ENCODE measurements around the gene SPATS2L.

Gene SPATS2L

DNA sequence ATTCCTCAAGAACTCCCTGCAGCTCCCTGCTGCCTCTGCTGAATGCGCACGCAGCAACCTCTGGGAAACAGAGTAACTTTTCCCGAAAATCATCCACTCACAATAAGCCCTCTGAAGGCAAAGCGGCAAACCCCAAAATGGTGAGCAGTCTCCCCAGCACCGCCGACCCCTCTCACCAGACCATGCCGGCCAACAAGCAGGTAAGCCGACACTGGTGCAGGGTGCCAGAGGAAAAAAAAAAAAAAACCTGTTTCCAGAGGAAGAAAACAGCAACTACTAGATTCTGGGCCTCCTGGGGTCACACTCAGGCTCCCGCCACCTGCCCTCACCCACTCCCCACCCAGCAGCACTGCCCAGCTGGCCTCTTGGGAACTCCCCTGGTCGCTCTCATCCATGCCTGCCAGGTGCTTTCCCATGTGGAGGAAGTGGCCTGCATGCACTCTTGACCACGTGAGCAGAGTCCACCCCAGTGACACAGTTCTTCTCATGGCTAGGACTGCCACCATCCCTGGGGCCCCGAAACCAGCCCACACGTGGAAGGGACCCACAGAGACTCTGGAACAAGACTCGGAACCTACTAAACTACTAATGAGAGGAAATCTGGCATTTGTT lies 166.5 kb downstream of the SPATS2L start:
- DNase-seq, result no peak

DNA sequence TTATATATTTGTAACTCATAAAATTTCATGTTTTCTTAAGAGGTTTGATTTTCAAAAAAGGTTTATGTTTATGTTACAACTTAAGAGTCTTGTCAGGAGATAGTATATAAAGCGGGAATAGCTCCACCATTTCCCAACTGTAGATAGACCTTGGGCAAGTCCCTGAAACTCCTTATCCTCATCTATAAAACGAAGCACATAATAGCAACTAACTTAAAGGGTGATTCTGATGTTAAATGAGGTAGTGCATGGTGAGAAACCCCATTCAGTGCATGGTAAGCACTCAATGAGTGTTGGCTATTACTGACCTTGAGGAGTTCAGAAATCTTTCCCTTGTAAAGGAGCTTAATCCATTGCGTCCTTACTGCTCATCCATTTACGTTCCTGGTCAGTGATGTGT lies 169.3 kb downstream of the SPATS2L start:
- DNase-seq, result no peak

GRCh38 chr2:200476836-200477235 lies 170.3 kb downstream of the SPATS2L start:
- DNase-seq, result no peak

DNA sequence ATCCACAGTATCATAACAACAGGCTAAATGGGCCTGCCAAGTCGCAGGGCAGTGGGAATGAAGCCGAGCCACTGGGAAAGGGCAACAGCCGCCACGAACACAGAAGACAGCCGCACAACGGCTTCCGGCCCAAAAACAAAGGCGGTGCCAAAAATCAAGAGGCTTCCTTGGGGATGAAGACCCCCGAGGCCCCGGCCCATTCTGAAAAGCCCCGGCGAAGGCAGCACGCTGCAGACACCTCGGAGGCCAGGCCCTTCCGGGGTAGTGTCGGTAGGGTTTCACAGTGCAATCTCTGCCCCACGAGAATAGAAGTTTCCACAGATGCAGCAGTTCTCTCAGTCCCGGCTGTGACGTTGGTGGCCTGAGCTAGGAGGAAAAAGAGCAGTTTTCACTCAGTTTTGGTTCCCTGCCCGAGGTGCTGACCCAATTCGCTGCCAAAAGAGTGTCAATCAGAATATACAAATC lies 171.2 kb downstream of the SPATS2L start:
- no peak for DNase-seq

GRCh38 chr2:200479692-200480265 lies 173.3 kb downstream of the SPATS2L start:
- DNase-seq, result no peak

- DNase-seq, result no peak
Measured at GRCh38 chr2:200482194-200482593, 175.7 kb downstream of the SPATS2L start.

DNA sequence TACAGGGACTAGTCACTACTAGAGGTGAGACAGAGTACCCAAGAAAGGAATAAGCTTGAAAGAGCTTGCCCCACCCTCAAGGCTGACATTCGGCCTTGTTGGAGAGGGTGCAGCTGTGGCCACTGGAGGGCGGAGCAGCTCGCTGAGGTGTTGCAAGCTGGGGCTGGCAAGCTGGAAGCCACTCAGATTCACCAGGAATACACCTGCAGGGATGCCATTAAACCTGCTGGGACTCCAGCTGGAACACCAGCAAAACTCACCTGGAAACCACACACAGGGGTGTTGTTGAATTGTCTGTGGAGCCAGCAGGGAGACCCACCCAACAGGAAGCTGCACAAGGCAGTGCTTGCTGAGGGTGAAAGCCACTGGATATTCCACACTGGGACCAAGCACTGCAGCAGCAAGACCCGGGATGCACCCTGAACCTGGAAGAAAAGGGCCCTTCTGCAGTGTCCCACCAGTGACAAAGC lies 177.3 kb downstream of the SPATS2L start:
- no peak for DNase-seq

- no peak for DNase-seq
Measured at GRCh38 chr2:200484934-200485333, 178.4 kb downstream of the SPATS2L start.

DNA sequence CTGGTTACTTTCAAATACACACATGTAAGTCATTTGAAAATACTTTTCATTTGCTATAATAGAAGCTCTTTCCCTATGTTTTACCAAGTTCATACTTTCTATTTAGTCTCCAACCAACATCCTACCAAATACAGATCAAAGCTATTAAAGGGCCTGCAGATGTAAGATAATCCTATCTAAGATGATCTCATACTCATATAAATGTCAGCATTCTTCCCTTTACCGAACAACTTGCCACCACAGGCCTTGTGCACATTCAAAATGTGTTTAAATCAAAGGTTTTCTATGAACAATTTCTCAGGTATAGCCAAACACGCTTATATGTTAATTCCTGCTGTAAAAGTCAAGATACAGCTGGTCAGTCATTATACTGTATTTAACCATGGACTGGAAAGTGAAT lies 180.0 kb downstream of the SPATS2L start:
- no peak for DNase-seq

DNA sequence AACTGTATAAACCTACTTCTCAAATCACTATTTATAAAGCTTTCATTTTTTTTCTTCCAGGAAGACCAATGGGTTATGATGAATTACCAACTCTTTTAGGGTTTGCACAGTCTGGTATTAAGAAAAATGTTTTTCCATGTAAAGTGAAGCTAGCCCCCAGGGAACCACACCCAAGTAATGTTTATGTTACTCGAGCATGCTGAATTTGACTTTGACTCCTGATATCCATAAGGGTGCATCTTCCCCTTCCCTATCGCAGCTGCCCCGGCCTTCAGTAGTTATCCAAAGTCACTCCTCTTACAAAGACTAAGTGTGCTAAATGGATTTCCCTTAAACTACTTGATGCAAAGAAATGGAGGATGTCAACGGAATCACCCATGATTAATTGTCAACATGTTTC lies 181.7 kb downstream of the SPATS2L start:
- no peak for DNase-seq

- no peak for DNase-seq
Measured at GRCh38 chr2:200490001-200490400, 183.5 kb downstream of the SPATS2L start.

DNA sequence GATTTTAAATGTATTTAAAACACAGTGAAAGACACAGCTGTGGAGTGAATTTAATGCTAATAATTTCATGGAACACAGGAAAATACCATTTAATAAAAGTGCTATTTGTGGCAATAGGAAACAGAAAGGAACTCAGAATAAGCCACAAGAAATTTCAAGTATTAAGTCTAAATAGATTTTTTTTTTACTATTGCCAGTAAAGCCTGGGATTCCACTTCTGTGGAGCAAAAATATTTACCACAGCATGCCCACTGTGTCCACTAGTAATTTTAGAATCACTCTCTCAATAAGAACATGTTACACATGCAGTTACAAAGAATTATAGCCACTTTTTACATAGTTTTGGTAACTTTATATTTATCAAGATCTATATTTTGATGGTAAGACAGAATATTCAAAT lies 186.2 kb downstream of the SPATS2L start:
- DNase-seq, result no peak

GRCh38 chr2:200494048-200494447 lies 187.6 kb downstream of the SPATS2L start:
- no peak for DNase-seq

DNA sequence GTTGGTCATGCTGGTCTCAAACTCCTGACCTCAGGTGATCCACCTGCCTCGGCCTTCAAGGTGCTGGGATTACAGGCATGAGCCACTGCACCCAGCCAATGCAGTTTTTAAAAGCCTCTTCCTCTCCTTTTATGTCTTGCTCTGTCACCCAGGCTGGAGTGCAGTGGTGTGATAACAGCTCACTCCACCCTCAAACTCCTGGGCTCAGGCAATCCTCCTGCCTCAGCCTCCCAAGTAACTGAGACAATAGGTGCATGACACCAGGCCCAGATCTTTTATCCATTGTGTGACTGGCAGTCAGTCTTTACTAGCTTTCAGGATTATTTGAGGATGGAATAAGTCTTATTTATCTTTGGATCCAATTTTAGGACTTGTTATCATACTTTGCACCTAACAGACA lies 190.2 kb downstream of the SPATS2L start:
- no peak for DNase-seq

- no peak for DNase-seq
Measured at GRCh38 chr2:200498402-200499162, 192.1 kb downstream of the SPATS2L start.

DNA sequence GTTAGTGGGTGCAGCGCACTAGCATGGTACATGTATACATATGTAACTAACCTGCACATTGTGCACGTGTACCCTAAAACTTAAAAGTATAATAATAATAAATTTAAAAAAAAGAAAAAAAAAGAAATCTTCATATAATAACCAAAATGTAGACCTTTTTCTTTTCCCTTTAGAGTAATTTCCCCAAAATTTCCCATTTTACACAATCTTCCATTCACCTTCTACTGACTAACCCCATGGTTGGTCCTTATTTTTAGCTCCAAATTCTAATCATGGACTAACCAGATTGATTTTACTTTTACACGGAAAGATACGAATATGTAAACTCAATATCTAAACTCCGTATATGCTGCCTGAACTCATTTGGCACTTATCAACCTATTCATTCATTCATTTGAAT lies 195.7 kb downstream of the SPATS2L start:
- no peak for DNase-seq

- no peak for DNase-seq
Measured at GRCh38 chr2:200506679-200507078, 200.2 kb downstream of the SPATS2L start.

- DNase-seq, result no peak
Measured at GRCh38 chr2:200507179-200507578, 200.7 kb downstream of the SPATS2L start.

GRCh38 chr2:200509235-200509611 lies 202.7 kb downstream of the SPATS2L start:
- DNase-seq, result no peak

DNA sequence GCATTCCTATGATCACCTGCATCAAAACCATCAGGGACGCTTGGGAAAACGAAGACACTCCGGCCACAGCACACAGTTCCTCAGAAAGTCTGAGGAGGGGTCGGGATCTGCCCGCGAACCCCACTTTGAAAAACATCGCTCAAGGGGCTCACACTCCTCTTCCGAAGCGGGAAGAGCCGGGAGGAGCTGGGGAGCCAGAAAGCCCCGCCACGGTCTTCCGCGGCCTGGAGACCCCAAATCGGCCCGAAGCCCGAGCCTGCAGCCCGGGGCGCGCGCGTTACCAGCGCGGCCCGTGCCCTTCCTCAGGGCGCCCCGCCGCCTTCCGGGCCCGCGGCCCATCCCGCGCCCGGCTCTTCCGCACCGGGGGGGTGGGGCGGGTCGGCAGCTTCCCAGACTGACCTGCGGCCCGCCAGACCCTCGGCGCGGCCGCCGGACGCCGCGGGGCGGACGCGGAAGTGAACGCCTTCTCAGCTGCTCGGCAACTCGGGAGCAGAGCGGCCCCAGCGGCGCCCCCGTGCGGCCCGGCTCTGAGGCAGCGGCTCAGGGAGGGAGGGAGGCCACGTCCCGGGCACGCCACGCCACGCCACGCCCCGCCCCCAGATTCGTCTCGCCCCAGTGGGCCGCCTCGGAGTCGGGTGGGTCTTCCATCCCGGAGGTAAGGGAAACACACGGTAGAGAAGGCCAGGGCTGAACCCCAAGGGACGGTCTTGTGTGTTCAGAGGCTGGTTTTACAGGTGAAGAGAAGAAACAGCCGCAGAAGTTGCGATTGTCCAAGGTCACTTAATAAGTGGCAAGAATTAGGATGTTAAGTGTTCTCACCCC lies 203.3 kb downstream of the SPATS2L start, which contains the start of gene KCTD18:
KCTD18 (minus strand) TSS at position 457 of the 822 bp plus-strand sequence. CDS start 3,052 bp downstream, outside the sequence.
- peak; percentile 89 for DNase-seq

DNA sequence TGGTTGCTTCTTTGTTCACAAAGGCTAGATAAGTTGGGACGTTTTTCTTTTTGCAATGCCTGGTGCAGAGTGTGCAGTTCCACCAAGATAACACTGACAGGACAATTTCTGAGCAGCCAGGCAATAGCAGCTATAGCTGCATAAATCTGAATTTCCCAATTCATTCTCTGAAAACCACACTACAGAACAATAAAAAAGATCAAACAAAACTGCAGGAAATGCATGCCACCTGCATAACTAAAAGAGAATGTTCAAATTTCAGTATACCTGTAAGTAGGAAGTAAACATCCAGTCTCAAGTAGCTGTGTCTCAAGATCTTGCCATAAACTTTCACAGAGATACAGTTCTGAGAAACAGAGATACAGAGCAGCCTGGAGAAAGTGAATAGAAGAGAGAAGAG lies 208.7 kb downstream of the SPATS2L start:
- no peak for DNase-seq

DNA sequence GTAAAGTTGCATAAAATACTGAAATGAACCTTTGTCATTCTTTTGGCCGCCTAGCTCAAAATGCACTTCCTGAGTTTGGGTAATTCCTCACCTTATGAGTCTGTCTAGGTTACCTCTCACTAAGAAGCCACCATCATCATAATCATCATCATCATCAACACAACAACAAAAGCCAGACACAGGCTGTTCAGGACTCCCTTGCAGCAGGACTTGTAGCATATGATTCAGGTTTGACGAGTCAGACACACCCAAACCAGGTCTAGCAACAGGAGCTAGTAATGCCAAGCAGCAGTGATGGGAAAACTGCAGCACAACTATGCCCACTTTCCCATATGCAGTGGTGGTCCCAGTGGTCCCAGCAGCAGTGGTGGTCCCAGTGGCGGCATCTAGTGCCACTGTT lies 216.7 kb downstream of the SPATS2L start:
- DNase-seq, result no peak

DNA sequence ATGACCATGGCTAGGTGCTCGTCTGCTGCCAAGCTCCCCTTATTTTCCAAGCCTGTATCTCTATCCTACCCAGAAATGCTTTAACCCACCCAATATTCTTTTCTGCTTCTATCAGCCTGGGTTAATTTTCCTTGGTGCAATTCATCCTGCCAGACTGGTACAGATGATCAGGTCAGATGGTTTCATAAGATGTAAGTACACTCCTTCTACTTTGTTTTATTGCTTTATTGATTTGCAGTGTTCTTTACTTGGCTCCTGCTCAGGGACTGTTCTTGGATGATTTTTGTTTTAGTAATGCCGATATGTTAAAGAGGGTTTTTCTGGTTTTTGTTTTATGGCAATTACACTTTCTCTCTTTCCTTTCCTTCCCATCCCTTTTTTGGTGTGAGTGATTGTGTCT lies 217.1 kb downstream of the SPATS2L start:
- DNase-seq, result no peak

Measured in T-helper 9 cell (primary cell).